ENCODE measurements around the gene CCN6. TPM values are rescaled to one million over a fixed set of nuclear protein-coding genes. Genes with fewer than 3 reads are reported as not detected.

CCN6 gene
- total and polyA plus RNA-seq, 8 donors, result not detected

DNA sequence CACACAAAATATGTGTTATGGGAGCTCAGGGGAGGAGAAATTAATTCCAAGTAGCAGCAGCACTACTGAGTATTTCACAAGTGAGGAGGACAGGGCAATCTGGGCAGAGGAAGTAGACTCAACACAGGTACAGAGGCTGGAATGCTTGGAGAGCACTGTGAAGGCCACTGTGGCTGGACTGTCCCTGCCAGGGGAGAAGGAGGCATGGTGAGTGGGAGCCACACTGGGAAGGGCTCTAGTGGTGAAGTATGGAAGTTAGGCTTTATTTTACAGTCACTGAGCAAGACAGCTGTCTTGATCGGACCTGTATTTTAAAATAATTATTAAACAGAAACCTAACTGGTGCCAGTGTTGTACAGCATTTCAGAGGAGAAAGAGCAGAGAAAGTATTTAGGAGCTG lies 62.3 kb downstream of the CCN6 start:
- ATAC-seq (peak in 3 of 4 donors; percentile 22 to 60 (median 30)), DNase-seq (no peak), FAIRE-seq (no peak)
- no peaks in the 10 kb centered on the region for H3K9me3 ChIP-seq
- H3K27me3 ChIP-seq, result peaks cover 0 to 4% (median 0%) of the 10 kb centered on the region in 4 donors
- H3K36me3 ChIP-seq, result no peaks in the 10 kb centered on the region
- intact Hi-C loops (cut with DNase I), result no loop called here
- no peak overlapping the region for H3K27ac ChIP-seq
- H3K4me3 ChIP-seq, result no peak overlapping the region
- H3K4me1 ChIP-seq, result no peaks in the 10 kb centered on the region
- TF ChIP-seq, protein P1, sequence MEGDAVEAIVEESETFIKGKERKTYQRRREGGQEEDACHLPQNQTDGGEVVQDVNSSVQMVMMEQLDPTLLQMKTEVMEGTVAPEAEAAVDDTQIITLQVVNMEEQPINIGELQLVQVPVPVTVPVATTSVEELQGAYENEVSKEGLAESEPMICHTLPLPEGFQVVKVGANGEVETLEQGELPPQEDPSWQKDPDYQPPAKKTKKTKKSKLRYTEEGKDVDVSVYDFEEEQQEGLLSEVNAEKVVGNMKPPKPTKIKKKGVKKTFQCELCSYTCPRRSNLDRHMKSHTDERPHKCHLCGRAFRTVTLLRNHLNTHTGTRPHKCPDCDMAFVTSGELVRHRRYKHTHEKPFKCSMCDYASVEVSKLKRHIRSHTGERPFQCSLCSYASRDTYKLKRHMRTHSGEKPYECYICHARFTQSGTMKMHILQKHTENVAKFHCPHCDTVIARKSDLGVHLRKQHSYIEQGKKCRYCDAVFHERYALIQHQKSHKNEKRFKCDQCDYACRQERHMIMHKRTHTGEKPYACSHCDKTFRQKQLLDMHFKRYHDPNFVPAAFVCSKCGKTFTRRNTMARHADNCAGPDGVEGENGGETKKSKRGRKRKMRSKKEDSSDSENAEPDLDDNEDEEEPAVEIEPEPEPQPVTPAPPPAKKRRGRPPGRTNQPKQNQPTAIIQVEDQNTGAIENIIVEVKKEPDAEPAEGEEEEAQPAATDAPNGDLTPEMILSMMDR (IDR thresholded peaks at IDR 0.05), result no peak
- 50 to 52% methylated on average over 1 of the region's 1 CpG for WGBS, 2 donors

DNA sequence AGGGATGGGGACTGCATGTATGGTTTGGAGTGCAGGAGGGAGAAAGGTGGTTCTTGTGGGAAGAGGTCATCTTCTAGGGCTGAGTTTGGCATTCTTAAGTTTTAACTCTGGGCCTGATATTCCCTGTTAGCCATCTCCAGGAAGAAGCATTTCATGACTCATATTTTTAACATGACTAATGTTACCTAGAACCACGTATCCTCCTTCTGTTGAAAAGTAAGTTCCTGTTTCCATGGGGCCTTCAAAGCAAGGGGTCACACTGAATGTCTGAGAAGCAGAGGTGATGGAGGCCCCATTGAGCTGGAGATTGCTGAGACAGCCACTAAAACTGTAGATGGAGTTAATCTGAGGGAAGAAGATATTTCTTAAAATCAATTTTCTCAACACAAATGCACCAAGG lies 63.6 kb downstream of the CCN6 start:
- TF ChIP-seq, protein P1 (IDR thresholded peaks at IDR 0.05), result no peak
- H3K36me3 ChIP-seq, result no peaks in the 10 kb centered on the region
- peaks cover 0 to 6% (median 0%) of the 10 kb centered on the region in 4 donors for H3K27me3 ChIP-seq
- DNase-seq, result no peak
- H3K27ac ChIP-seq, result no peak overlapping the region
- H3K4me3 ChIP-seq, result no peak overlapping the region
- H3K4me1 ChIP-seq, result no peaks in the 10 kb centered on the region
- FAIRE-seq, result no peak
- H3K9me3 ChIP-seq, result no peaks in the 10 kb centered on the region
- intact Hi-C loops (cut with DNase I), result no loop called here
- ATAC-seq, result no peak
- 78 to 81% methylated on average over 1 of the region's 1 CpG for WGBS, 2 donors

DNA sequence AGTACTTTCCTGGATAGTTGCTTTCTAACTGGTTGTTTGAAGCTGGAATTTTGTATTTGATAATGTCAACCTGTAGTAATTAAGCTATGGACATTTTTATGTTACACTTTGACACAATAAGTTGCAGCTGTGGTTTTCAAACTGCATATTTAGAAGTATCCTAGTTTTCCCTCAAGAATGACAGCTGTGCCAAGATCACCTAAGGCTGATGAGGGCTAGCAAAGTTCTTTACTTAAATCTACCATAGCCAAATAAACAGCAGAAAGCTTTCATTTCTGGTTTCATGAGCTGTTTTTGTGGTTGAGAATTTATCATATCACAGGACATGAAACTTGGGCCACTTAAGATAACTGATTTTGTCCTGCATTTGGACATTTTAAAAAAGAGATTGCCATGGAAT lies 64.1 kb downstream of the CCN6 start:
- intact Hi-C loops (cut with DNase I), result no loop called here
- Histone ChIP-seq H3K27ac (no peak overlapping the region), H3K4me3 (no peak overlapping the region), H3K9me3 (no peaks in the 10 kb centered on the region), H3K36me3 (no peaks in the 10 kb centered on the region), H3K4me1 (no peaks in the 10 kb centered on the region), H3K27me3 (peaks cover 0 to 6% (median 0%) of the 10 kb centered on the region in 4 donors)
- ATAC-seq (no peak), DNase-seq (no peak), FAIRE-seq (no peak)
- TF ChIP-seq, protein P1 (IDR thresholded peaks at IDR 0.05), result no peak

Other genes with a start within 250 kb of the CCN6 start
- gene FYN, start 180.7 kb upstream of the CCN6 start, total RNA-seq, result 10 to 100 TPM in 3 of 6 donors, 1 to 10 TPM in 3; 6.4 to 21.7 (median 11.9) TPM
- gene FYN, start 180.7 kb upstream of the CCN6 start, polyA plus RNA-seq, result 10 to 100 TPM in 1 of 2 donors, 1 to 10 TPM in 1; 8.7 to 16.5 TPM
- 10 to 100 TPM in 2 of 6 donors, 1 to 10 TPM in 4; 7.6 to 12.3 (median 9.7) TPM for gene TUBE1, start 33.4 kb downstream of the CCN6 start, total RNA-seq
- 10 to 100 TPM in 1 of 2 donors, 1 to 10 TPM in 1; 8.9 to 17.7 TPM for gene TUBE1, start 33.4 kb downstream of the CCN6 start, polyA plus RNA-seq
- 1 to 10 TPM; 3.7 to 8.9 (median 5.1) TPM for gene FAM229B, start 33.5 kb downstream of the CCN6 start, total RNA-seq
- 10 to 100 TPM; 10.5 to 21.8 TPM for gene FAM229B, start 33.5 kb downstream of the CCN6 start, polyA plus RNA-seq
- 10 to 100 TPM in 2 of 6 donors, 1 to 10 TPM in 4; 1.3 to 14.0 (median 5.0) TPM for gene LAMA4, start 200.5 kb downstream of the CCN6 start, total RNA-seq
- 1 to 10 TPM; 3.4 to 5.2 TPM for gene LAMA4, start 200.5 kb downstream of the CCN6 start, polyA plus RNA-seq